K562 (cell line): ENCODE data around the gene INS. TPM values are rescaled to one million over a fixed set of nuclear protein-coding genes. Genes with fewer than 3 reads are reported as not detected.

Source experiments
- ATAC-seq: fragments of 200-7000 bp; cut with Tn5 transposase; 3 replicates; pipeline ENCODE4 v1.9.1; 2020; ENCODE audit warnings: moderate library complexity
- BruUV-seq: library from RNA; stranded (reverse); fragments of 400-500 nt; replicated peaks from 2 replicates; lab custom pipeline; 2021; lab: Mats Ljungman, UMichigan
- CTCF ChIA-PET: fragments of 300-600 bp; formaldehyde crosslinking; extraction: SDS; loops from one replicate; lab custom pipeline; 2021; ENCODE audit warnings: low intra/inter-chr PET ratio; lab: Yijun Ruan, JAX
- POLR2A ChIA-PET: fragments of 300-600, 350-650 bp; sonication (Branson Sonifier 250); formaldehyde crosslinking; extraction: SDS; loops from one replicate; lab custom pipeline; 2021; ENCODE audit warnings: antibody characterized with exemption, inconsistent platforms; lab: Yijun Ruan, JAX
- DNase-seq, 4 experiments: peaks; one replicate each; pipeline versions ENCODE4 v3.0.0 to v3.0.0-alpha.2; 2011 to 2018; ENCODE audit warnings: low spot score in 3 of 4, mixed read lengths in 3 of 4; ENCODE audit errors: extremely low read depth in 1 of 4
- FAIRE-seq: peaks from 2 replicates; lab custom pipeline; 2011; peaks lifted over from hg19 to GRCh38; lab: Jason Lieb, UNC
- H2AFZ ChIP-seq: 2 replicates; pipeline ENCODE4 v1.6.0; 2011; ENCODE audit warnings: low read depth, low read length, control low read depth, inconsistent platforms
- H3K27ac ChIP-seq: fragments of 200-600 bp; 3 replicates; pipeline ENCODE4 v1.8.0; 2011; ENCODE audit warnings: low read depth, mild to moderate bottlenecking, control low read depth, inconsistent platforms, low read length, moderate library complexity, mixed read lengths; ENCODE audit errors: extremely low read depth
- H3K27me3 ChIP-seq, 2 experiments: fragments of 300-600 bp in 1 of 2; 2 replicates in 1 of 2; 3 replicates in 1 of 2; pipeline versions ENCODE4 v1.6.0 to v1.8.0; 2011; ENCODE audit warnings: inconsistent platforms in 2 of 2, low read length in 2 of 2, mild to moderate bottlenecking in 1 of 2, mixed read lengths in 1 of 2, moderate library complexity in 1 of 2; ENCODE audit not compliant: control insufficient read depth in 2 of 2, insufficient read depth in 2 of 2
- H3K36me3 ChIP-seq: fragments of 300-600 bp; 3 replicates; pipeline ENCODE4 v1.8.0; 2011; ENCODE audit warnings: mild to moderate bottlenecking, low read length, inconsistent platforms; ENCODE audit not compliant: control insufficient read depth, insufficient read depth
- H3K4me1 ChIP-seq, 2 experiments: fragments of 200-600 bp in 1 of 2; replicated peaks in 1 of 2; 2 replicates in 1 of 2; 3 replicates in 1 of 2; pipeline versions ENCODE4 v1.5.1 to v1.8.0; 2011; ENCODE audit warnings: inconsistent platforms in 2 of 2, low read length in 2 of 2, mild to moderate bottlenecking in 1 of 2, mixed read lengths in 1 of 2, moderate library complexity in 1 of 2; ENCODE audit not compliant: control insufficient read depth in 2 of 2, insufficient read depth in 2 of 2
- H3K4me2 ChIP-seq: 2 replicates; pipeline ENCODE4 v1.6.1; 2011; ENCODE audit warnings: low read length, control low read depth, inconsistent platforms, mixed read lengths; ENCODE audit not compliant: insufficient read depth
- H3K4me3 ChIP-seq: fragments of 200-600 bp; sonication (generic), shearing (Covaris generic); 2 replicates; pipeline ENCODE4 v1.5.1; 2016; ENCODE audit warnings: control low read depth, inconsistent platforms
- H3K79me2 ChIP-seq: fragments of 200-600 bp; 3 replicates; pipeline ENCODE4 v1.8.0; 2011; ENCODE audit warnings: low read length, inconsistent platforms; ENCODE audit not compliant: control insufficient read depth, insufficient read depth
- H3K9ac ChIP-seq, 2 experiments: 2 replicates each; pipeline versions ENCODE4 v1.6.0 to v1.6.1; 2011; ENCODE audit warnings: low read depth in 2 of 2, low read length in 2 of 2, control low read depth in 1 of 2, inconsistent platforms in 1 of 2, mild to moderate bottlenecking in 1 of 2, mixed read lengths in 1 of 2; ENCODE audit not compliant: insufficient read depth in 1 of 2
- H3K9me1 ChIP-seq: one replicate; pipeline ENCODE4 v1.6.0; 2011; ENCODE audit warnings: inconsistent platforms, mild to moderate bottlenecking, low read length, moderate library complexity; ENCODE audit not compliant: control insufficient read depth, insufficient read depth
- H3K9me3 ChIP-seq: replicated peaks from 2 replicates; pipeline ENCODE4 v1.5.1; 2011; ENCODE audit warnings: low read depth, low read length, inconsistent platforms; ENCODE audit not compliant: control insufficient read depth, insufficient read depth
- H4K20me1 ChIP-seq: replicated peaks from 2 replicates; pipeline ENCODE4 v1.6.1; 2011; ENCODE audit warnings: low read length, inconsistent platforms, mixed read lengths; ENCODE audit not compliant: control insufficient read depth, insufficient read depth
- C11orf30 ChIP-seq: fragments of 450-650 bp; IDR thresholded peaks from 2 replicates; pipeline ENCODE4 v1.6.1; 2016; ENCODE audit warnings: low read depth, mild to moderate bottlenecking
- CBX3 ChIP-seq, 2 experiments: IDR thresholded peaks; 1 replicate in 1 of 2; 2 replicates in 1 of 2; pipeline ENCODE4 v1.6.1; 2012; ENCODE audit warnings: inconsistent platforms in 2 of 2, low read length in 2 of 2, borderline replicate concordance in 1 of 2, control low read depth in 1 of 2
- CEBPB ChIP-seq: fragments of 450-650 bp; IDR thresholded peaks from 2 replicates; pipeline ENCODE4 v1.6.1; 2016; ENCODE audit warnings: missing genetic modification characterization, missing compliant biosample characterization
- ERF ChIP-seq: fragments of 450-650 bp; formaldehyde crosslinking; IDR thresholded peaks from 2 replicates; pipeline ENCODE4 v1.4.0; 2020; ENCODE audit warnings: mild to moderate bottlenecking, mixed read lengths
- GATA2 ChIP-seq: sonication (generic); formaldehyde crosslinking; IDR thresholded peaks from 2 replicates; pipeline ENCODE4 v1.4.0; 2020; ENCODE audit warnings: mild to moderate bottlenecking, missing genetic modification reagents
- PYGO2 ChIP-seq: fragments of 450-650 bp; IDR thresholded peaks from 2 replicates; pipeline ENCODE4 v1.6.1; 2016; ENCODE audit warnings: mild to moderate bottlenecking, missing genetic modification characterization, moderate library complexity, missing compliant biosample characterization
- RBM15 ChIP-seq: fragments of 200-400 bp; formaldehyde crosslinking; IDR thresholded peaks from 2 replicates; pipeline ENCODE4 v1.6.1; 2018; ENCODE audit warnings: mild to moderate bottlenecking, low read length, moderate library complexity; ENCODE audit not compliant: insufficient read depth
- RFX1 ChIP-seq: fragments of 450-650 bp; IDR thresholded peaks from 2 replicates; pipeline ENCODE4 v1.6.1; 2016; ENCODE audit warnings: mild to moderate bottlenecking, moderate library complexity
- TCFL5 ChIP-seq: fragments of 250-450 bp; sonication (Bioruptor Pico); conservative IDR thresholded peaks from 2 replicates; pipeline ENCODE4 v1.6.1; 2021; ENCODE audit warnings: mild to moderate bottlenecking, moderate library complexity, matching md5 sums
- TEAD1 ChIP-seq, 2 experiments: fragments of 450-650 bp in 1 of 2; sonication (generic) in 1 of 2; formaldehyde crosslinking; IDR thresholded peaks; 2 replicates each; pipeline versions ENCODE4 v1.4.0 to v1.8.0; 2020 to 2022; ENCODE audit warnings: mild to moderate bottlenecking in 2 of 2, missing genetic modification reagents in 1 of 2
- ZNF232 ChIP-seq: sonication (generic); formaldehyde crosslinking; IDR thresholded peaks from 2 replicates; pipeline ENCODE4 v1.8.0; 2022; ENCODE audit warnings: mild to moderate bottlenecking, missing genetic modification reagents
- ZZZ3 ChIP-seq: fragments of 450-650 bp; IDR thresholded peaks from 2 replicates; pipeline ENCODE4 v1.6.1; 2016; ENCODE audit warnings: antibody characterized with exemption, mild to moderate bottlenecking, moderate library complexity
- whole genome bisulfite sequencing: fragments of 100-300 bp; shearing (Covaris generic); methylation state at CpG from one replicate; pipeline ENCODE4 v1.1.6; 2016; ENCODE audit warnings: low coverage, mixed read lengths; ENCODE audit not compliant: insufficient coverage; ENCODE audit errors: missing lambda C conversion rate; 5-methylcytosine and 5-hydroxymethylcytosine counted together
- in situ Hi-C: fragments of 300-500 bp; cut with MboI; formaldehyde crosslinking; loops from 4 replicates; pipeline ENCODE4 v1.15.0; 2018; ENCODE audit warnings: inconsistent platforms, mixed read lengths
- intact Hi-C: fragments of 100-400 bp; cut with micrococcal nuclease; formaldehyde crosslinking; loops from 2 replicates; pipeline ENCODE4 v1.14.2; 2022
- polyA plus RNA-seq, 8 experiments: library from polyadenylated mRNA; depleted of rRNA in 4 of 8; stranded (reverse) in 5 of 8; unstranded in 3 of 8; fragments of >200 nt; fragmentation: Nextera tagmentation in 2 of 8; fragmentation: Illumina TruSeq in 1 of 8; extraction: Ambion mirVana in 2 of 8; extraction: Trizol in 1 of 8; gene quantifications; 2 replicates each; pipeline versions ENCODE4 v1.2.1 to v1.2.3, GENCODE V29; 2011 to 2014; ENCODE audit warnings: inconsistent platforms in 1 of 8, missing spikeins in 1 of 8
- total RNA-seq, 7 experiments: library from RNA; depleted of rRNA in 6 of 7; stranded (reverse); fragments of >200 nt in 6 of 7; fragmentation: Illumina TruSeq in 2 of 7; extraction: Trizol in 2 of 7; gene quantifications; 2 replicates each; pipeline versions ENCODE4 v1.2.1 to v1.2.3, GENCODE V29; 2011 to 2021; ENCODE audit warnings: low replicate concordance in 1 of 7
- TF ChIP-seq, protein P1 (sequence below): sonication (generic); formaldehyde crosslinking; IDR thresholded peaks from 2 replicates; pipeline ENCODE4 v1.8.0; 2022; ENCODE audit warnings: mild to moderate bottlenecking, missing genetic modification reagents
- TF ChIP-seq, protein P2 (sequence below): fragments of 450-650 bp; IDR thresholded peaks from 2 replicates; pipeline ENCODE4 v1.6.1; 2016; ENCODE audit warnings: low read depth, mild to moderate bottlenecking, moderate library complexity
- TF ChIP-seq, protein P3 (sequence below): fragments of 250-450 bp; sonication (Bioruptor Pico); IDR thresholded peaks from 2 replicates; pipeline ENCODE4 v1.8.0; 2022; ENCODE audit warnings: moderate library complexity, mild to moderate bottlenecking, inconsistent platforms
- TF ChIP-seq, protein P4 (sequence below): fragments of 150-350 bp; conservative IDR thresholded peaks from 2 replicates; pipeline ENCODE4 v1.6.1; 2014; ENCODE audit warnings: low read length

The INS gene
- total and polyA plus RNA-seq, 9 of the 15 experiments (the other 6 are each of a cell fraction or from before 2014, with no cell fraction given): not detected

- TF ChIP-seq PYGO2: no peak
- TF ChIP-seq, protein P1, sequence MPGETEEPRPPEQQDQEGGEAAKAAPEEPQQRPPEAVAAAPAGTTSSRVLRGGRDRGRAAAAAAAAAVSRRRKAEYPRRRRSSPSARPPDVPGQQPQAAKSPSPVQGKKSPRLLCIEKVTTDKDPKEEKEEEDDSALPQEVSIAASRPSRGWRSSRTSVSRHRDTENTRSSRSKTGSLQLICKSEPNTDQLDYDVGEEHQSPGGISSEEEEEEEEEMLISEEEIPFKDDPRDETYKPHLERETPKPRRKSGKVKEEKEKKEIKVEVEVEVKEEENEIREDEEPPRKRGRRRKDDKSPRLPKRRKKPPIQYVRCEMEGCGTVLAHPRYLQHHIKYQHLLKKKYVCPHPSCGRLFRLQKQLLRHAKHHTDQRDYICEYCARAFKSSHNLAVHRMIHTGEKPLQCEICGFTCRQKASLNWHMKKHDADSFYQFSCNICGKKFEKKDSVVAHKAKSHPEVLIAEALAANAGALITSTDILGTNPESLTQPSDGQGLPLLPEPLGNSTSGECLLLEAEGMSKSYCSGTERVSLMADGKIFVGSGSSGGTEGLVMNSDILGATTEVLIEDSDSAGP (CRISPR knock-in tag): no peak
- no peak for TF ChIP-seq CEBPB (tag)
- TF ChIP-seq, all 486 proteins: peak for 0
Measured at GRCh38 chr11:2172676-2173075, 11.7 kb upstream of the INS start (continued).

DNA sequence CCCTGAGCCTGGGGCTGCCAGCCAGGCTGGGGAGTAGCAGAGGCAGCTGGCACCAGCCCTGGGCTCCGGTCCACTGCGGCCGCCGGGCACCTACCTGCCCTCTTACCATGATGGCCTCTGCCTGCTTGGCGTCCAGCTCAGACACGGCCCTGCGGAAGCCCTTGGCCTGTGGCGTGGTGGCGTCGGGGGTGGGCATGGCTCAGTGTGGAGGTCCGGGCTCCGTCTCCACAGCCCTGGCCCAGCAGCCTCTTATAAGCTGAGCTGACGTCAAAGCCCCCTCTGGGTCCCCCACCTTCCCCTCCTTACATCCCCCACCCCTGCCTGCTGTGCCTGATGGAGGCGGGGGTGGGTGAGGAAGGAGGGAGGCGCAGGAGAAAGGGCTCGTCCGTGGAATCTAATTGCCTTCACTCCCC is 10.6 kb upstream of the INS start, which contains the start of gene TH:
Gene TH (minus strand): TSS at position 225 of the 413 bp plus-strand sequence. CDS start 29 bp downstream, at position 196.
- peaks cover 0 to 38% of the 10 kb centered on the region in 2 experiments; a peak in 2 of 5 replicates for H3K4me1 ChIP-seq
- H4K20me1 ChIP-seq: peaks cover 7% of the 10 kb centered on the region
- no peaks in the 10 kb centered on the region for H3K9me1 ChIP-seq
- H3K27me3 ChIP-seq: peaks cover 3 to 50% of the 10 kb centered on the region in 2 experiments; a peak in 4 of 5 replicates
- DNase-seq: no peak
- H3K79me2 ChIP-seq: no peaks in the 10 kb centered on the region
- H3K36me3 ChIP-seq: no peaks in the 10 kb centered on the region
- 12% methylated on average over 10 of the region's 17 CpGs for WGBS
- no TSS peak for BruUV-seq
- no peak within 1 kb of the TSS for H3K27ac ChIP-seq
- intact Hi-C loops (no loop called here), in situ Hi-C loops (no loop called here)
- no peak within 1 kb of the TSS for H3K4me2 ChIP-seq
- H2AFZ ChIP-seq: no peak within 1 kb of the TSS
- POLR2A ChIA-PET: no interaction called here
- H3K4me3 ChIP-seq: no peak within 1 kb of the TSS
- ATAC-seq: no peak
- no peaks in the 10 kb centered on the region; the same call in 1 of the 2 replicates for H3K9me3 ChIP-seq
- CTCF ChIA-PET: no interaction called here
- no peak within 1 kb of the TSS for H3K9ac ChIP-seq
- no peak for FAIRE-seq
- TF ChIP-seq CBX3 (IDR thresholded peaks at IDR 0.05; ENCODE audit: borderline replicate concordance in 1 of 2, low read length in 2 of 2) (no peak), C11orf30 (no peak), GATA2 (CRISPR knock-in tag) (no peak), ZNF232 (CRISPR knock-in tag) (no peak), RFX1 (no peak), RBM15 (no peak), TCFL5 (CRISPR knock-in tag) (no peak), ERF (CRISPR knock-in tag) (no peak), TEAD1 (CRISPR knock-in tag; IDR thresholded peaks at IDR 0.05) (no peak), ZZZ3 (no peak)
- TF ChIP-seq, protein P2, sequence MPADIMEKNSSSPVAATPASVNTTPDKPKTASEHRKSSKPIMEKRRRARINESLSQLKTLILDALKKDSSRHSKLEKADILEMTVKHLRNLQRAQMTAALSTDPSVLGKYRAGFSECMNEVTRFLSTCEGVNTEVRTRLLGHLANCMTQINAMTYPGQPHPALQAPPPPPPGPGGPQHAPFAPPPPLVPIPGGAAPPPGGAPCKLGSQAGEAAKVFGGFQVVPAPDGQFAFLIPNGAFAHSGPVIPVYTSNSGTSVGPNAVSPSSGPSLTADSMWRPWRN: no peak
- TF ChIP-seq, protein P3, sequence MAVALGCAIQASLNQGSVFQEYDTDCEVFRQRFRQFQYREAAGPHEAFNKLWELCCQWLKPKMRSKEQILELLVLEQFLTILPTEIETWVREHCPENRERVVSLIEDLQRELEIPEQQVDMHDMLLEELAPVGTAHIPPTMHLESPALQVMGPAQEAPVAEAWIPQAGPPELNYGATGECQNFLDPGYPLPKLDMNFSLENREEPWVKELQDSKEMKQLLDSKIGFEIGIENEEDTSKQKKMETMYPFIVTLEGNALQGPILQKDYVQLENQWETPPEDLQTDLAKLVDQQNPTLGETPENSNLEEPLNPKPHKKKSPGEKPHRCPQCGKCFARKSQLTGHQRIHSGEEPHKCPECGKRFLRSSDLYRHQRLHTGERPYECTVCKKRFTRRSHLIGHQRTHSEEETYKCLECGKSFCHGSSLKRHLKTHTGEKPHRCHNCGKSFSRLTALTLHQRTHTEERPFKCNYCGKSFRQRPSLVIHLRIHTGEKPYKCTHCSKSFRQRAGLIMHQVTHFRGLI (CRISPR knock-in tag): no peak
- TF ChIP-seq, protein P4, sequence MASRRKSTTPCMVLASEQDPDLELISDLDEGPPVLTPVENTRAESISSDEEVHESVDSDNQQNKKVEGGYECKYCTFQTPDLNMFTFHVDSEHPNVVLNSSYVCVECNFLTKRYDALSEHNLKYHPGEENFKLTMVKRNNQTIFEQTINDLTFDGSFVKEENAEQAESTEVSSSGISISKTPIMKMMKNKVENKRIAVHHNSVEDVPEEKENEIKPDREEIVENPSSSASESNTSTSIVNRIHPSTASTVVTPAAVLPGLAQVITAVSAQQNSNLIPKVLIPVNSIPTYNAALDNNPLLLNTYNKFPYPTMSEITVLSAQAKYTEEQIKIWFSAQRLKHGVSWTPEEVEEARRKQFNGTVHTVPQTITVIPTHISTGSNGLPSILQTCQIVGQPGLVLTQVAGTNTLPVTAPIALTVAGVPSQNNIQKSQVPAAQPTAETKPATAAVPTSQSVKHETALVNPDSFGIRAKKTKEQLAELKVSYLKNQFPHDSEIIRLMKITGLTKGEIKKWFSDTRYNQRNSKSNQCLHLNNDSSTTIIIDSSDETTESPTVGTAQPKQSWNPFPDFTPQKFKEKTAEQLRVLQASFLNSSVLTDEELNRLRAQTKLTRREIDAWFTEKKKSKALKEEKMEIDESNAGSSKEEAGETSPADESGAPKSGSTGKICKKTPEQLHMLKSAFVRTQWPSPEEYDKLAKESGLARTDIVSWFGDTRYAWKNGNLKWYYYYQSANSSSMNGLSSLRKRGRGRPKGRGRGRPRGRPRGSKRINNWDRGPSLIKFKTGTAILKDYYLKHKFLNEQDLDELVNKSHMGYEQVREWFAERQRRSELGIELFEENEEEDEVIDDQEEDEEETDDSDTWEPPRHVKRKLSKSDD: no peak
